ENCODE measurements around the gene MAP3K6. TPM values are rescaled to one million over a fixed set of nuclear protein-coding genes. Genes with fewer than 3 reads are reported as not detected.

Gene MAP3K6
- total RNA-seq, 1 experiment from 2014 or later, result 25.1 TPM

DNA sequence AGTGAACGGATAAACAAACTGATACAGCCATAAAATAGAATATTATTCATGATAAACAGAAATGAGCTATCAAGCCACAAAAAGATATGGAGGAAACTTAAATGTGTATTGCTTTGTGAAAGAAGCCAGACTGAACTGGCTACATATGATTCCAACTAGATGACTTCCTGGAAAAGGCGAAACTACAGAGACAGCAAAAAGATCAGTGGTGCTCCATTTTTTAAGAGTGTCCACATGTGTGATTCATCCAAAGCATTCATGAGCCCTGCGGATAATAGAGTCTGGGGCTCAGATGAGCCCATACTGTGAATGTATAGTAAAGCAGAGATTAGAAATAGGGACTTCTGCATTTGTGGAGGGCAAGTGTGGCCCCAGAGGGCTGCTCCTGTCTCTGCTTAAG is 52.6 kb downstream of the MAP3K6 start:
- Histone ChIP-seq H2AFZ (no peak overlapping the region), H3K36me3 (ENCODE audit: low read depth) (no peaks in the 10 kb centered on the region), H3F3A (ENCODE audit: insufficient read depth, low read depth) (no peaks in the 10 kb centered on the region), H3K27me3 (ENCODE audit: insufficient read depth, low read depth) (no peaks in the 10 kb centered on the region), H3K27ac (no peak overlapping the region), H3K79me2 (ENCODE audit: low read depth) (no peaks in the 10 kb centered on the region), H3K9me3 (ENCODE audit: insufficient read depth, low read depth) (no peaks in the 10 kb centered on the region), H3K4me3 (no peak overlapping the region), H3K4me2 (no peak overlapping the region), H3K4me1 (replicated peaks; ENCODE audit: insufficient read depth) (no peaks in the 10 kb centered on the region), H4K20me1 (ENCODE audit: insufficient read depth) (no peaks in the 10 kb centered on the region), H3K9me2 (ENCODE audit: insufficient read depth) (no peaks in the 10 kb centered on the region)
- no peak for DNase-seq
- no peak for TF ChIP-seq EZH2 (IDR thresholded peaks at IDR 0.05; ENCODE audit: low read depth)
- TF ChIP-seq, protein P1, sequence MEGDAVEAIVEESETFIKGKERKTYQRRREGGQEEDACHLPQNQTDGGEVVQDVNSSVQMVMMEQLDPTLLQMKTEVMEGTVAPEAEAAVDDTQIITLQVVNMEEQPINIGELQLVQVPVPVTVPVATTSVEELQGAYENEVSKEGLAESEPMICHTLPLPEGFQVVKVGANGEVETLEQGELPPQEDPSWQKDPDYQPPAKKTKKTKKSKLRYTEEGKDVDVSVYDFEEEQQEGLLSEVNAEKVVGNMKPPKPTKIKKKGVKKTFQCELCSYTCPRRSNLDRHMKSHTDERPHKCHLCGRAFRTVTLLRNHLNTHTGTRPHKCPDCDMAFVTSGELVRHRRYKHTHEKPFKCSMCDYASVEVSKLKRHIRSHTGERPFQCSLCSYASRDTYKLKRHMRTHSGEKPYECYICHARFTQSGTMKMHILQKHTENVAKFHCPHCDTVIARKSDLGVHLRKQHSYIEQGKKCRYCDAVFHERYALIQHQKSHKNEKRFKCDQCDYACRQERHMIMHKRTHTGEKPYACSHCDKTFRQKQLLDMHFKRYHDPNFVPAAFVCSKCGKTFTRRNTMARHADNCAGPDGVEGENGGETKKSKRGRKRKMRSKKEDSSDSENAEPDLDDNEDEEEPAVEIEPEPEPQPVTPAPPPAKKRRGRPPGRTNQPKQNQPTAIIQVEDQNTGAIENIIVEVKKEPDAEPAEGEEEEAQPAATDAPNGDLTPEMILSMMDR (conservative IDR thresholded peaks at IDR 0.05), result no peak
- CTCF ChIA-PET, result interaction anchor here (0.7 kb wide), 1 partner anchor 84 kb away, joined by 12 read pairs; no protein-coding TSS in a partner anchor
- no TSS peak for BruUV-seq (replicated peaks)
- POLR2A ChIA-PET (ENCODE audit: unreplicated experiment), result interaction anchor here (0.6 kb wide), 1 partner anchor 1160 kb away, joined by 9 read pairs; no protein-coding TSS in a partner anchor
- intact Hi-C loops (cut with micrococcal nuclease; ENCODE audit: unreplicated experiment), result no loop called here

DNA sequence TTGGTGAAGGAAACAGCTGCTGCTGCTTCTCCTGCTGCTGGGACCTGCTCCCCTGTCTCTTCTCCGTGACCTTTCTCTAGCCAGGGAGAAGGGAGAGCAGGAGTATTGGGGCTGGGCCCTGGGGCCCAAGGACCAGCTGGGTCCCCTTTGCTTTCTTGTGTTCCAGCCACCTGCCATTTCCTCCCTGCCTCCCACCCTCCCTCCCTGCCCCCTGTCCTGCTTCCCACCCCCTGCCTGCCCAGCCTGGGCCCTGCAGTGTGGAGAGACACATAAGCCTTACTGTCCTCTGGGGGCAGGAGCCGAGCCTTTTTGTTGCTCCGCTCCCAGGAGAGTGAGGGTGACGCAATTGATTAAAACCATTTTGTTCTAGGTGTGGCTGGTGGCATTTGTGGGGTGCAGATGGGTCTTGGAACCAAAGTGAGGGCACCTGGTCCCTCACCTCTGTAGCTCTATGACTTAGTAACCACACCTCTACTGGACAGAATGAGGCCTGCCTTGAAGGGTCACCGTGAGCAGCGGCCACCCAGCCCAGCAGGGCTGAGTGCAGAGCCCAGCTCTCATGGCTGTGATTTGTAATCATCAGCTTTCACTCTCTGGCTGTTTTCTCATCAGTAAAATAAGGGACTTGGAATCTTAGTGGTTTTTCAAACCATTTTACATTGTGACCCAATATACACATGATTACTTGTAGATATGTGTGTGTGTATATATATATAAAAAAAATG is 58.7 kb downstream of the MAP3K6 start:
- Histone ChIP-seq H3K27ac (no peak overlapping the region), H3K4me1 (replicated peaks; ENCODE audit: insufficient read depth) (no peaks in the 10 kb centered on the region), H3K9me3 (ENCODE audit: insufficient read depth, low read depth) (no peaks in the 10 kb centered on the region), H3K27me3 (ENCODE audit: insufficient read depth, low read depth) (no peaks in the 10 kb centered on the region), H4K20me1 (ENCODE audit: insufficient read depth) (no peaks in the 10 kb centered on the region), H3K4me3 (no peak overlapping the region), H3F3A (ENCODE audit: insufficient read depth, low read depth) (no peaks in the 10 kb centered on the region), H3K36me3 (ENCODE audit: low read depth) (no peaks in the 10 kb centered on the region), H2AFZ (no peak overlapping the region), H3K4me2 (no peak overlapping the region), H3K79me2 (ENCODE audit: low read depth) (no peaks in the 10 kb centered on the region), H3K9me2 (ENCODE audit: insufficient read depth) (no peaks in the 10 kb centered on the region)
- intact Hi-C loops (cut with micrococcal nuclease; ENCODE audit: unreplicated experiment), result no loop called here
- no peak for DNase-seq
- ChIA-PET POLR2A (ENCODE audit: unreplicated experiment) (no interaction called here), CTCF (no interaction called here)
- TF ChIP-seq, protein P1 (conservative IDR thresholded peaks at IDR 0.05), result no peak
- no peak for TF ChIP-seq EZH2 (IDR thresholded peaks at IDR 0.05; ENCODE audit: low read depth)
- BruUV-seq (replicated peaks), result no TSS peak

DNA sequence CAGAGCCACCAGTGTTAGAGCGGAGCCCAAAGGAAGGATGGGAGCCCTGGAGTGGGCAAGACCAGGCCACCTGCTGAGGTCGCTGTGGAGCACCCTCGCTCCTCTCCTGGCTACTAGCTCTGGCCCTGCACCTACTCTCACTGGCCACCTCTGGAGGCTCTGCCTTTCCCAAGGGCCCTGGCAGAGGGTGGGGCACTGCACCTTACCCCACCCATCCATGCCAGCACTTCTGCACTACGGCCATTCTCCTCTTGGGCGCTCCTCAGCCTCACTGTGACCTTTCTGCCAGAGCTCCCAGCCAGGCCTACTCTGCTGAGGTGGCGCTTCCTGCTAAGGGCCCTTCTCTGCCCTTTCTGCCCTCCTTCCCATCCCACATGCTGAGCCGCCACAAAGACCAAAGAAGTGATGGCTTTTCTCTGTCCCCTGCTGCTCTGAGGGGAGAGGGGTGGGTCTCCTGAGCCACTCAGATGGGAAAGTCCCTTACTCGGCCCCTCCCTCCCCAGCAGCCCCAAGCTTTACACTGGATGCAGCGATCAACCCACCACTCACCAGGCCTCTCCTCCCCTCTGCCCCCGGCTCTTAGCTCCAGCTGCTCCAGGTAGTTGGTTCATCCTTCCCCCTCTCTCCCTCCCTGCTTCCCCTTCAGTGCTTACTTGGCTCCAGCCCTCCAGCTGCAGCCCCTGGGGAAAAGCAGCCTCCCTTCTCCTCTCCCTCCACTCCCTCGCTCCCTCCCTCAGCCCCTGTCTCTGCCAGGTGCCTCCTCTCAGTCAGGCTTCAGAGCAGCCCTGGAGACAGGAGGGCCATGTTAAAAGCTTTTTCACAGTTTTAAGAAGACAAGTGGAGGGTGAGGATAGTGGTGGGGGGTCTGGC is 59.6 kb downstream of the MAP3K6 start:
- no peak overlapping the region for H2AFZ ChIP-seq
- H3K4me2 ChIP-seq, result no peak overlapping the region
- no peaks in the 10 kb centered on the region for H4K20me1 ChIP-seq (ENCODE audit: insufficient read depth)
- peak in 1 of 2 experiments; percentile 42 for DNase-seq
- TF ChIP-seq, protein P1 (conservative IDR thresholded peaks at IDR 0.05), result no peak
- TF ChIP-seq EZH2 (IDR thresholded peaks at IDR 0.05; ENCODE audit: low read depth), result no peak
- ChIA-PET POLR2A (ENCODE audit: unreplicated experiment) (no interaction called here), CTCF (interaction anchor here (0.6 to 1.2 kb wide), 4 partner anchors 11 to 1112 kb away, joined by 3 to 6 read pairs (median 4); no protein-coding TSS in a partner anchor)
- H3K9me2 ChIP-seq (ENCODE audit: insufficient read depth), result no peaks in the 10 kb centered on the region
- intact Hi-C loops (cut with micrococcal nuclease; ENCODE audit: unreplicated experiment), result no loop called here
- no peak overlapping the region for H3K27ac ChIP-seq
- BruUV-seq (replicated peaks), result TSS peak; percentile 21
- no peak overlapping the region for H3K4me3 ChIP-seq
- H3K79me2 ChIP-seq (ENCODE audit: low read depth), result no peaks in the 10 kb centered on the region
- no peaks in the 10 kb centered on the region for H3F3A ChIP-seq (ENCODE audit: insufficient read depth, low read depth)
- no peaks in the 10 kb centered on the region for H3K4me1 ChIP-seq (replicated peaks; ENCODE audit: insufficient read depth)
- no peaks in the 10 kb centered on the region for H3K27me3 ChIP-seq (ENCODE audit: insufficient read depth, low read depth)
- H3K36me3 ChIP-seq (ENCODE audit: low read depth), result no peaks in the 10 kb centered on the region
- H3K9me3 ChIP-seq (ENCODE audit: insufficient read depth, low read depth), result no peaks in the 10 kb centered on the region

Measured in PC-9 (cell line).